ENCODE data around the gene CPN2.

DNA sequence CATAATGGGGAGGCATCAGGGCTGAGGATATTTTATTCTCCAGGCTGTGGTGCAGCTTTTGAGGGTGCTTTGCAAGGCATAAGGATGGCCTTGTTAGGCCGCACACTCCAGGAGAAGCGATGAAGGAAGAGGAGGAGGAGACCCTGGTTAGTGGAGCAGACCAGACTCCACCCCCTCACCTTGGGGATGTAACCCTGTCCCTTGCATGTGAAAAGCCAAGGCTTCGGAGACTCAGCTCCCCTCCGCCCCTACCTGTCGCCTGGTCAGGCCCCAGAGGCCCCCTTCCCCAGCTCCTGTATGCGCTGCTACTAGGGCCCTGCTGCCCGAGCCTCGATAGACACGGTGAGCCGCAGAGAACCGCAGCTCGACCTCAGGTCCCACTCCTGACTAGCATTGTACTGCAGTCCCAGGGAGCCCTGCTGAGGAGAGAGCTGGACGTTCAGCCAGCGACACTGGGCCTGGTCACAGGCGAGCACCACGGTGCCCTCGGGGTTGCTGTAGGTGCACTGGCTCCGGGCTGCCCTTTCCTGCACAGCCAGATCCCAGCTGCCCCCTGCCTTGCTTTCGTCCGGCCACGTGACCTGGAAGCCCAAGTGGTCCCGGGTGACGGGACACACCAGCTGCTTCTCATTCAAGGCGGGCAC is 10.2 kb downstream of the CPN2 start:
- TF ChIP-seq ELK1 (IDR thresholded peaks at IDR 0.05; ENCODE audit: low read depth, low read length): no peak
- no peak for TF ChIP-seq ZSCAN20 (CRISPR knock-in tag; IDR thresholded peaks at IDR 0.05)
- TF ChIP-seq, protein P1, sequence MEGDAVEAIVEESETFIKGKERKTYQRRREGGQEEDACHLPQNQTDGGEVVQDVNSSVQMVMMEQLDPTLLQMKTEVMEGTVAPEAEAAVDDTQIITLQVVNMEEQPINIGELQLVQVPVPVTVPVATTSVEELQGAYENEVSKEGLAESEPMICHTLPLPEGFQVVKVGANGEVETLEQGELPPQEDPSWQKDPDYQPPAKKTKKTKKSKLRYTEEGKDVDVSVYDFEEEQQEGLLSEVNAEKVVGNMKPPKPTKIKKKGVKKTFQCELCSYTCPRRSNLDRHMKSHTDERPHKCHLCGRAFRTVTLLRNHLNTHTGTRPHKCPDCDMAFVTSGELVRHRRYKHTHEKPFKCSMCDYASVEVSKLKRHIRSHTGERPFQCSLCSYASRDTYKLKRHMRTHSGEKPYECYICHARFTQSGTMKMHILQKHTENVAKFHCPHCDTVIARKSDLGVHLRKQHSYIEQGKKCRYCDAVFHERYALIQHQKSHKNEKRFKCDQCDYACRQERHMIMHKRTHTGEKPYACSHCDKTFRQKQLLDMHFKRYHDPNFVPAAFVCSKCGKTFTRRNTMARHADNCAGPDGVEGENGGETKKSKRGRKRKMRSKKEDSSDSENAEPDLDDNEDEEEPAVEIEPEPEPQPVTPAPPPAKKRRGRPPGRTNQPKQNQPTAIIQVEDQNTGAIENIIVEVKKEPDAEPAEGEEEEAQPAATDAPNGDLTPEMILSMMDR (IDR thresholded peaks at IDR 0.05): no peak
- TF ChIP-seq POLR2A (IDR thresholded peaks at IDR 0.05; ENCODE audit: low read length): no peak
- TF ChIP-seq CEBPB (IDR thresholded peaks at IDR 0.05): no peak
- TF ChIP-seq JUNB (IDR thresholded peaks at IDR 0.05): no peak
- TF ChIP-seq KDM5A (IDR thresholded peaks at IDR 0.05): no peak
- TF ChIP-seq USF2 (IDR thresholded peaks at IDR 0.05): no peak
- TF ChIP-seq REST (IDR thresholded peaks at IDR 0.05): no peak
